ENCODE results near the gene DOK4.

GRCh38 chr16:57517397-57518367 is 31.4 kb upstream of the DOK4 start:
- TF ChIP-seq CTCF (conservative IDR thresholded peaks at IDR 0.05; ENCODE audit: low read length) (no peak), EZH2phosphoT487 (IDR thresholded peaks at IDR 0.05; ENCODE audit: borderline replicate concordance) (no peak)
